Measurements from ENCODE around the gene MICU1.

- TF ChIP-seq POLR2A (IDR thresholded peaks at IDR 0.05; ENCODE audit: low read depth, low read length) (no peak), TAF1 (IDR thresholded peaks at IDR 0.05; ENCODE audit: borderline replicate concordance, low read depth, low read length) (no peak), POLR2AphosphoS5 (IDR thresholded peaks at IDR 0.05; ENCODE audit: low read depth, low read length) (no peak)
Measured at GRCh38 chr10:72667207-72667864, 41.5 kb upstream of the MICU1 start.
